NT2/D1 (cell line): Measurements from ENCODE around the gene TBL3.
A peak's percentile ranks its signal among the peaks of the same experiment; 100 is the strongest.

Experiments used
- DNase-seq: peaks from one replicate; pipeline ENCODE4 v3.0.0-alpha.2; 2011; ENCODE audit warnings: low read depth, low spot score
- H3K27me3 ChIP-seq: 2 replicates; pipeline ENCODE4 v1.6.0; 2011; ENCODE audit warnings: mild to moderate bottlenecking; ENCODE audit not compliant: insufficient read length, insufficient read depth
- H3K36me3 ChIP-seq: 2 replicates; pipeline ENCODE4 v1.6.1; 2011; ENCODE audit warnings: mild to moderate bottlenecking, low read length, mixed read lengths; ENCODE audit not compliant: insufficient read depth, insufficient read length
- H3K4me1 ChIP-seq: 2 replicates; pipeline ENCODE4 v1.5.1; 2011; ENCODE audit not compliant: insufficient read depth, insufficient read length
- H3K4me3 ChIP-seq: 2 replicates; pipeline ENCODE4 v1.5.1; 2011; ENCODE audit warnings: low read depth; ENCODE audit not compliant: insufficient read length
- H3K9ac ChIP-seq: 2 replicates; pipeline ENCODE4 v1.6.0; 2011; ENCODE audit warnings: low read depth; ENCODE audit not compliant: insufficient read length
- H3K9me3 ChIP-seq: 2 replicates; pipeline ENCODE4 v1.5.1; 2011; ENCODE audit warnings: mild to moderate bottlenecking, low read length; ENCODE audit not compliant: insufficient read depth
- SUZ12 ChIP-seq: IDR thresholded peaks from 2 replicates; pipeline ENCODE4 v1.6.1; 2011; ENCODE audit not compliant: insufficient read length, insufficient read depth; ENCODE audit errors: extremely low read depth
- YY1 ChIP-seq: IDR thresholded peaks from 2 replicates; pipeline ENCODE4 v1.6.1; 2011; ENCODE audit not compliant: insufficient read length, insufficient read depth
- ZNF274 ChIP-seq: IDR thresholded peaks from 2 replicates; pipeline ENCODE4 v1.6.1; 2011; ENCODE audit warnings: mild to moderate bottlenecking, low read depth, low read length

Gene TBL3

GRCh38 chr16:2028146-2028545 is 56.3 kb downstream of the TBL3 start:
- Histone ChIP-seq H3K27me3 (peaks cover 24% of the 10 kb centered on the region), H3K4me1 (peaks cover 42% of the 10 kb centered on the region), H3K9ac (peak overlapping the region; percentile 66), H3K9me3 (no peaks in the 10 kb centered on the region), H3K4me3 (peak overlapping the region; percentile 61), H3K36me3 (peaks cover 15% of the 10 kb centered on the region)
- no peak for TF ChIP-seq YY1
- TF ChIP-seq ZNF274 = no peak
- TF ChIP-seq SUZ12 = no peak
- no peak for DNase-seq

- peaks cover 15% of the 10 kb centered on the region for H3K36me3 ChIP-seq
- H3K4me3 ChIP-seq = no peak overlapping the region
- DNase-seq = no peak
- no peaks in the 10 kb centered on the region for H3K9me3 ChIP-seq
- no peak for TF ChIP-seq YY1
- TF ChIP-seq ZNF274 = no peak
- TF ChIP-seq SUZ12 = no peak
- no peak overlapping the region for H3K9ac ChIP-seq
- peaks cover 48% of the 10 kb centered on the region for H3K4me1 ChIP-seq
- peaks cover 24% of the 10 kb centered on the region for H3K27me3 ChIP-seq
Measured at GRCh38 chr16:2028620-2029220, 56.9 kb downstream of the TBL3 start.

GRCh38 chr16:2029350-2029749 is 57.5 kb downstream of the TBL3 start:
- Histone ChIP-seq H3K9ac (no peak overlapping the region), H3K36me3 (peaks cover 15% of the 10 kb centered on the region), H3K9me3 (no peaks in the 10 kb centered on the region), H3K27me3 (peaks cover 24% of the 10 kb centered on the region), H3K4me3 (no peak overlapping the region), H3K4me1 (peaks cover 52% of the 10 kb centered on the region)
- TF ChIP-seq SUZ12 = no peak
- no peak for TF ChIP-seq YY1
- TF ChIP-seq ZNF274 = no peak
- DNase-seq = no peak

GRCh38 chr16:2030036-2030435 is 58.2 kb downstream of the TBL3 start:
- Histone ChIP-seq H3K36me3 (peaks cover 15% of the 10 kb centered on the region), H3K9ac (no peak overlapping the region), H3K9me3 (no peaks in the 10 kb centered on the region), H3K4me1 (peaks cover 55% of the 10 kb centered on the region), H3K27me3 (peaks cover 21% of the 10 kb centered on the region), H3K4me3 (no peak overlapping the region)
- TF ChIP-seq SUZ12 (no peak), ZNF274 (no peak)
- no peak for DNase-seq

GRCh38 chr16:2031081-2031577 is 59.3 kb downstream of the TBL3 start:
- H3K27me3 ChIP-seq = peaks cover 12% of the 10 kb centered on the region
- peak overlapping the region; percentile 50 for H3K9ac ChIP-seq
- DNase-seq = no peak
- H3K9me3 ChIP-seq = no peaks in the 10 kb centered on the region
- H3K4me3 ChIP-seq = no peak overlapping the region
- peaks cover 57% of the 10 kb centered on the region for H3K4me1 ChIP-seq
- TF ChIP-seq YY1 (no peak), ZNF274 (no peak), SUZ12 (no peak)
- peaks cover 16% of the 10 kb centered on the region for H3K36me3 ChIP-seq
